Measurements from ENCODE around the gene FAM120A.
"Not testable (repeated sequence)": the region's sequence is repeated elsewhere in the genome, so short reads cannot be mapped to it uniquely, and the experiment has no call there.

The FAM120A gene

DNA sequence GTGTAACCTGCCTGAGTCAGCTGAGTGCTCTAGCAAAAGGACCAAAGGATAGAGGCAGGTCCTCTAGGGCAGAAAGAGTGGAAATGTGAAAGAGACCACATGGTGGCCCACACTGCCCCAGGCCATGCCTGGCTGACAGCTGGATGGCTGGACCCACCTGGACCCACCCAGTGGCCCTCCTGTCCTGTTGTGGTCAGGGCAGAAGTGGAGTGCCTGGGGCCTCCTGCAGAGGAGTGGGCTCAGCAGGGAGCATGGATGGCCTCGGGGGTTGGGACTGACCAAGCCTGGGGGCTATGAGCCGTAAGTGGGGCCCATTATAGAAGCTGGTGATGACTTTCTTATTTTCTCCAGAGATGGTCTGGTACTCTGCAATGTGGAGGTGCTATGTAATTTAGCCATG, 57.6 kb downstream of the FAM120A start:
- DNase-seq = no peak

- DNase-seq = no peak
Measured at GRCh38 chr9:93510041-93510440, 58.6 kb downstream of the FAM120A start.

- peak in 36 of 56 donors; percentile 6 to 67 (median 30) for DNase-seq
Measured at GRCh38 chr9:93511228-93511627, 59.7 kb downstream of the FAM120A start.

DNA sequence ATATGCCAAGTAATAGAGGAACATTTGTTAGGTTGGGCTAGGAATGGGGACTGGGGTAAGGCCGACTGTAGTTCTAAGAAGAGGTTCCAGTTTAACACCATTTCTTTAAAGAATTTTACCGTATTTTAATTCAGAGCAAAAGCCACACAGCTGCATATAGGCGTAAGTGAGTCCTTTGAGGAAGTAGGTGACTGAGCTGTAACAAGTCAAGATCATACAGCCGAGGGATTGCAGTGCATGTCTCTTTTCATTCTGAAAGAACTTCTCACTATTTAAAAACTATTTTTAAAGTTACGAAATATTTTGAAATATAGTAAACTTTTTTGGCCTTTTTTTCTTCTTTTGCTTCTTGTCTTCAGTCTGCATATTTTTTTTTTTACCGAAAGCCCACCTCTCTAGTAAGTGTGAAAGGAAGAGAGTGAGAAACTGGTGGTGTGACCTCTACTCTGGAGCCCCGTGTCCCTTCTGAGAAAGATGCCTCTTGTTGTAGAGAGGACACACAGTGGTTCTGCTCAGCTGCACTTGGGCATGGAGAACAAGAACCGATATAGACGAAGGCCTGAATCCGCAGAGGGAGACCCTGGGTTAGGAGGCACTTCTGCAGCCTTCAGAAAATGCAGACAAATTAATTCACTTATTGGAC, 60.8 kb downstream of the FAM120A start:
- not testable (repeated sequence) for DNase-seq

DNA sequence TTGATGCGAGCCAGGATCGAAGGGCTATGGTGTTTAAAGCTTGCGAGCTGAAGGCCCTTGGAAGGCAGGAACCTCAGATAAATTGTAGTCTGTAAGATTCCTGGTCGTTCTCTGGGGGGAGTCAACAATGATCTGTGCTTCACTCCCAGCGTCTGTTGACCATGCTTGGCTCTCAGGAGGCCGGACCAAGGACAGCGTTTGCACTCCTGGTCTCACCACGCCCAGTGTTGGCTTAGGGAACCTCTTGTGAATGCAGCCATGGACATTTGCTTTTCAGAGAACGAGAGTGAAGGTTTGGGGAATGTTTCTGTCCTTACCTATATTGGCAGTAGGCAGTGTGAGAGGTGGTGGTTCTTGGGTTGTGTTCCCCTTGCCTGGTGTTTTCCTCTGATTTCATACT, 62.1 kb downstream of the FAM120A start:
- DNase-seq = no peak

- no peak for DNase-seq
Measured at GRCh38 chr9:93517331-93517730, 65.8 kb downstream of the FAM120A start.

DNA sequence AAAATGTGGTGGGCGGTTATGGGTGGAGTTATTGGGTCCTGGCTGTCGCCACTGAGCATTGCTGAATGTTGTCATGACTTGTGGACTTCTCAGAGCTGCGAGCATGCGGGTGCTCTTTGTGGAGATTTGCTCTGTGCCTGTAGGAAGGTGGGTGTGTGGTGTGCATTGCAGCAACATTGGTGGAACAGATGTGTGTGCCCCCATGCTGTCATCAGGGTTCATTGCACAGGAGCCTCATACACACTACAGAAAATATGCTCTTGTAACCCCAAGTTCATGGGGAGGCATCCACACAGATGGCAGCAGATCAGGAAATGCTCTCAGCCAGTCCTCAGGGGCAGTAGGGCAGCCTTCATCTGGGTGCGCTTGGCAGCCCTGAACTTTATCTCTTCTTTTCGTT, 69.0 kb downstream of the FAM120A start:
- DNase-seq = no peak

GRCh38 chr9:93522736-93523135, 71.3 kb downstream of the FAM120A start:
- DNase-seq = no peak

GRCh38 chr9:93523518-93524144, 72.1 kb downstream of the FAM120A start:
- DNase-seq = no peak

- DNase-seq = peak in 27 of 56 donors; percentile 7 to 61 (median 20)
Measured at GRCh38 chr9:93525476-93525875, 74.0 kb downstream of the FAM120A start.

GRCh38 chr9:93531374-93531773, 79.9 kb downstream of the FAM120A start:
- DNase-seq = no peak

GRCh38 chr9:93532141-93532540, 80.7 kb downstream of the FAM120A start:
- DNase-seq = no peak

- DNase-seq = no peak
Measured at GRCh38 chr9:93533863-93534262, 82.4 kb downstream of the FAM120A start.

GRCh38 chr9:93536167-93536566, 84.7 kb downstream of the FAM120A start:
- DNase-seq = no peak

DNA sequence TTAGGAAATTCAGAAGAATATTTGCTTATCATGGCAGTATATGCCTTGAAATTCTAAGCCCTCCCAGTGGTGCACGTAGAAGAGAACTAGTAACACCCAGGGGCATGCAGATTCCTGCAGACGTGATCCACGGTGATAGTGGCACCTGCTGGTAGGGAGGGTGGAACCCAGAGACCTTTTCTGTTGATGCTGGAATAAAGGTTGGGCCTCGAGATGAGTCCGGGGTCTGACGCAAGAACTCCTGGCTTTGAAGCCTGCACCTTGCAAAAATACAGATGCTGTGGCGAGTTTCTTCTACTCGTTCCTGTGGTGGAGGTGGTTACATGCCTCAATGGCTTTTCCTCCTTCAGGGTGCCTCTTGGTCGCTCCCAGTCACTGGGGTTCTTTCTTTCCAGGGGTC, 85.4 kb downstream of the FAM120A start:
- DNase-seq = no peak

GRCh38 chr9:93540305-93540704, 88.8 kb downstream of the FAM120A start:
- DNase-seq = no peak

DNA sequence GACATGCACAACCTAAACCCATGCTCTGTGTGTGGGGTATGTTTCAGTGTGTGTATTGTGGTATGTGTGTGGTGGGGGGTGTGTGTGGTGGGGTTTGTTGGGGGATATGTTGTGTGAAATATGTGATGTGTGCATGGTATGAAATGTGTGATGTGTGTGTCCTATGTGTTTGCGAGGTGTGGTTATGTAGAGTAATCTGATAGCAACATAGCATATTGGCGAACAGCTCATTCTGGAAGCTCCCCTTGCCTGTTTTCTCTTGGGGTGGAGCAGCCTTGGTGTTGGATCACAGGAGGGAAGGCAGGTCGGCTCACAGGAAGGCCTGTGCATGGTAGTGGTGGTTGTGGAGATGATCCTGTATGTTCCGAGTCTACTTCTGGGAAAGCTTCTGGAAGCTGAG, 89.5 kb downstream of the FAM120A start:
- no peak for DNase-seq

DNA sequence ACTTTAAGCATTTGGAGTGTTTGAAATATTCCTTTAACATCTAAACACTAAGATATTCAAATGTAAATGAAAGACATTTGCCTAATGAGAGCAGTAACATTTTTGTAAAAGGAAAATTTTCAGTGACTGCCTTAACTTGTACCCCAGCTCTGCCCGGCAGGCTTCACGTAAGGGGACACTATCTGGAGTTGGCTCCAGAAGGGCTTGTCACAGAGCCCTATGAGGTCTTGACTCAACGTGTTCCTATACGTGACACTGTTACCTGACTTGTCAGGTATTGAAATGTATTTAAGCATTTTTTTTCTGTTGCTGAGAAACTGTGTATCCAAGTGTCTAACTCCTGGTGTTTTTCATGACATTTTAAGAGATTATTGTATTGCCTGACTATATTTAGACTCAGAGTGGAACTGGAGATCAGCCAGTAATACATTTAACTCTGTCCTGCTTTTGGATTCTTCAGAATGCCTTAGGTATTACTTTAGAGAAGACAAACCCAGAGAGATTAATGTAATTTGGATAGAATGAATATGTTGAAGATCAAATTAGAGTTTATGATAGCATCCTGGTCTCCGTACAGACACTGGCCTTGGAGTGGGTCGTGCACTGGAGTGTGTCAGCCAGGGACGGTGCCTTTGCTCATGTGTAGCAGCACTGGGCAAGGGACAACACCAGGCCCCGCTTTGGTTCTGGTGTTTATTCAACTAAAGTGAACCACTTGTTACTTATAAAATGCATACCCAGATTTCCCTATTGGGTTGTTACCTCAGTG, 90.3 kb downstream of the FAM120A start:
- no peak for DNase-seq

DNA sequence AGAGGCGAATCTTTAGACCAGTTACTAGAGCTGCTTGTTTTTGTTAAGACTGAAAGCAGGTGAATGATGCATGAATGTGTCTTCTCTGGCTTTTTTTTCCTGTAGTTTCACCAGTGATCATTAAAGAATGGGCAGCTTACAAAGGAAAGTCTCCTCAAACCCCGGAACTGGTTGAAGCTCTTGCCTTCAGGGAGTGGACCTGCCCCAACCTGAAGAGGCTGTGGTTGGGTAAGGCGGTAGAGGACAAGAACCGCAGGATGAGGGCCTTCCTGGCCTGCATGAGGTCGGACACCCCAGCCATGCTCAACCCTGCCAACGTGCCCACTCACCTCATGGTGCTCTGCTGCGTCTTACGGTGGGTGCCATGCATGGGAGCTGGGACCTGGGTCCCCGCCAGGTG, 91.6 kb downstream of the FAM120A start:
- DNase-seq = no peak

GRCh38 chr9:93546356-93546755, 94.9 kb downstream of the FAM120A start:
- DNase-seq = no peak

DNA sequence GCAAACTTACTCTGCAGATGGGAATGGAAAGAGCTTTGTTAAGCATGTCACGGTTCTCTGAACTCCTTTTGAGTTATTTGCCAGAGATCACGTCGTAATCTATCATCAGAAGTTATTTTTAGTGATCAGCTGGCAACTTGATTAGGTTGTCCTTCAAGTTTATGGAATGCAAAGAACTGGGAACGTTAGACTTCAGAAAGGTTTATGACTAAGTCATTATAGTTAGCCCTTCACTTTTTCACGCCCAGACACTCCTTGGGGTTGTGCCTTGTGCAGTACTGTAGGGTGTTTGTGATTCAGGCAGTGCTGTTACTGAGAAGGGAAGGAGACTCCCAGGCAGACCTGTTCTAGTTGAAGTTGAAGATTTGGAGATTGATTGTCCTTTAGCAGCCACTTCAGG, 98.1 kb downstream of the FAM120A start:
- no peak for DNase-seq

GRCh38 chr9:93552923-93553322, 101.4 kb downstream of the FAM120A start:
- DNase-seq = no peak

DNA sequence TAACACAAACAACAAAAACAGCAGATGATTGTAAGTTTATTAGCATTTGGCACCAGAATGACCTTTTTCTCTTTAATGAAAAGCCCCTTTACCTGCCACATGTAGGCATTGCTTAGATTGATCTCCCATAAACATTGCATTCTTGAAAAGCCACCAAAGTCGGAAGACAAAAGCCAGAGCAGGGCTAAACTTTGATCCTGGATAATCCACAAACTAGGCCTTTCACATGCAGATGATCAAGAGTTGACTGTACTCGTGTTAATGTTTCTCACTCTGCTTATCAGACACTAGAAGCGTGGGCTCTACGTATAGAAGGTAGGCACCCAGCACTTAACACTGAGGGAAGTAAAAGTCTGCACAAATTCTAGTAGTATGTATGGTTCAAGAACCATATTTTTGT, 103.9 kb downstream of the FAM120A start:
- no peak for DNase-seq

Measured in nucleus accumbens (tissue), 56 donors.